NCI-H1436 (cell line): Measurements from ENCODE around the gene AP2A2.
A peak's percentile ranks its signal among the peaks of the same experiment; 100 is the strongest.

Source experiments
- DNase-seq: peaks from one replicate; lab custom pipeline; 2025; lab: John Stamatoyannopoulos, UW

AP2A2 gene

DNA sequence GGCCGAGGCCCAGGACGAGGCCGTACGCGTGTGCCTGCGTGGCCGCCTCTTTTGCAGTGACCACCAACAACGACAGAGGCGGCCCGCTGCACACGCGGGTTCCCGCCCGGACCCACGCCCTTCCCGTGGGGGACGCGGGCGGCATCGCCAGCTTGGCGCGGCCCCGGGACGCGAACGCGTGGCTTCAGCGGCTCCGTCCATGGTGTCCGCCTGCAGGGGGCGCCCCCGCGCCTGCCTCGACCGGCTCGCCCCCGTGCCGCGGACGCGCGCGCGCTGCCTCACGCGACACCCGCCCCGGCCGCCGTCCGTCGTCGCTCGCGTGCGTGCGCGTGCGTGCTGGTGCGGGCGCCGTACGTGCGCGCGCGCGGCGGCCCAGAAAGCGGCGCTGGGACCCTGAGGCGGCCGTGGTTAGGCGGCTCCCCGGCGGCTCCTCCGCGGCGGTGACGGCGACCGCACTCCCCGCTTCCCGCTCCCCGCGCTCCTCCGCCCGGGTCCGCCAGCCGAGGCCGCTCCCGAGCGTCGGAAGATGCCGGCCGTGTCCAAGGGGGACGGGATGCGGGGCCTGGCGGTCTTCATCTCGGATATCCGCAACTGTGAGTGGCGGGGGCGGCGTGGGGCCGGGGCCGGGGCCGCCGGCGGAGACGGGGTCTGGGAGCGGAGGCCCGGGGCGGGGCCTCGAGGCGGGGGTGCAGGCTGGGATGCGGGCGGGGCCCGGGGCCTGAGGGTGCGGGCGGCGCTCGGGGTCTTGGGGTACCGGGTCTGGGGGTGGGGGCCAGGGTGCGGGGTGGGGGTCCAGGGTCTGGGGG lies at the start of gene AP2A2:
AP2A2 (plus strand) TSS at position 375 of the 806 bp plus-strand sequence; CDS start at position 527, 152 bp downstream.
- DNase-seq = peak; percentile 81

DNA sequence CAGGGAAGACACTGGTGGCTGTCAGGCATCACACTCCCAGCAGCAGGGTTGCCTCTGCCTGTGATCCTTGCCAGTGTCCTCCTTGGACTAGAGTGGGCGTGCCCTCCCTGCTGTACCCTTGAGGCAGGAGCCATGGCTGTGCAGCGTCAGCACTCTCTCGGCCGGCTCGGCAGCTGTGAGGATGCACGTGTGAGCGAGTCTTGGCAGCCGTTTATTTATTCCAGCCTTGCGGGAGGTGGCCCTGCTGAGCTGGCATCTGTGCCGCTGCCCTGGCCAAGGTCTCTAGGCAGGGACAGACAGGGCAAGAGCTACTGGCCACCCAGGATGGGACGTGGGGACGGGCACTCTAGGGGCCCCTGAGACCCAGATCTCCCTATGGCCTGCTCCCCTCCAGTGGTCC lies 49.1 kb upstream of the AP2A2 start:
- DNase-seq = no peak

DNA sequence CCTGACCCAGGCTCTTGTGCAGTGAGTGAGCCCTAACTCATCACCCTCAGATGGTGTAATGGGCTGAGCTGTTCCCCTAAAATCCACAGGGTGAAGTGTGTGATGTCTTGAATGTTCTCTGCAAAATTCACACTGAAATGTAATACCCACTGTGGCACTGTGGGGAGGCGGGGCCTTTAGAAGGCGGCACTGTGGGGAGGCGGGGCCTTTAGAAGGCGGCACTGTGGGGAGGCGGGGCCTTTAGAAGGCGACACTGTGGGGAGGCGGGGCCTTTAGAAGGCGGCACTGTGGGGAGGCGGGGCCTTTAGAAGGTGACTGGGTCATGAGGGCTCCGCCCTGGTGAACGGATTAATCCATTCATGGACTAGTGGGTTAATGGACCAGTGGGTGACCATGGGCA lies 48.1 kb upstream of the AP2A2 start:
- no peak for DNase-seq

DNA sequence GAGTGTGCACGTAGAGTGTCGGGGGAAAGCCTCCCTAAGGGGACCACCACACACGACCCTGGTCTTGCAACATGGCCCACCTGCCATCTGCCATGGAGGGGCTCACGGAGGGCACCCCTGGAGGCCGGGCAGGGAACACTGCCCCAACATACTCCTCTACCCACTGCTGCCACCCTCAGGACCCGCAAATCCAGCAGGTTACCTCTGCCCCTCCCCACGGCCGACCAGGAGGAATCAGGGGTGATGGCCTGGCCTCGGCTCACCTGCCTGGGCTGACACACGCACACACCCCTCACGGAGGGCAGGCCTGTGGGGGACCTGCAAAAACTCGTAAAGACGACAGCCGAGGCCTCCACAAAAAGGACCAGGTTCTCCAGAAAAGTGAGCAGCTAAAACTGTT lies 45.2 kb upstream of the AP2A2 start:
- no peak for DNase-seq

DNA sequence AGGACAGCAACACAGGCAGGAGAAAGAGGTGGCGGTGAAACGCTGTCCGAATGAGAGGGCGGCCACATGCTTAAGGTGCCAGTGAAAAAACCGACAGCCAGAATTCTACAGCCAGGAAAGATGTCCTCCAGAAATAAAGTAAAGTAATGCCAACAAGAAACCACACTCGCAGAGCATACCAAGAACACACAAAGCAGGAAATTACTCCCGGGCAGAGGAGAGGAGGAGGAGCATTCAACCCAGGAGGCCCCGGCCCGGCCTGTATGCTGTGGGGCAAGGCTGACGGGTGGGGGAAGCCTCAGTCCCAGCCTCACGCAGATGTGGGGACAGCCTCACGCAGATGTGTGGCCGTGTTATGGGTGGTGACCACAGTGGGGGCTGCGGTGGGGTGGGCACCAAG lies 43.1 kb upstream of the AP2A2 start:
- DNase-seq = no peak

DNA sequence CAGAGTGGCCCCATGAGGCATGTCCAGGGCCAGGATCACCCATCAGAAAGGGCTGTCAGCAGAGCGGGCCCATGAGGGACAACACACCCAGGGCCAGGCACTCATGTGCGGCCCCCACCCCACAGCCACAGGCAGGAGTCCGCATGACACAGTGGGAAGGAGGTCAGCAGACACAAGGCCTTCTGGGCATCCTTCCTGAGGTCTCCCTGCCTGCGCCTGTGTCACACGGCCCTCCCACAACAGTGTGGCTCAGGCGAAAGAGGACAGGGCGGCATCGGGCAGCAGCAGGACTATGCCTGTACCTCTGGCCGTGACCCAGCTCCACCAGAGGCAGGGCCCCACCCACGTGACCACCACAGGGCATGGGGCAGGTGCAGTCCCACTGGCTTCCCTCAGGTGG lies 42.1 kb upstream of the AP2A2 start:
- no peak for DNase-seq

DNA sequence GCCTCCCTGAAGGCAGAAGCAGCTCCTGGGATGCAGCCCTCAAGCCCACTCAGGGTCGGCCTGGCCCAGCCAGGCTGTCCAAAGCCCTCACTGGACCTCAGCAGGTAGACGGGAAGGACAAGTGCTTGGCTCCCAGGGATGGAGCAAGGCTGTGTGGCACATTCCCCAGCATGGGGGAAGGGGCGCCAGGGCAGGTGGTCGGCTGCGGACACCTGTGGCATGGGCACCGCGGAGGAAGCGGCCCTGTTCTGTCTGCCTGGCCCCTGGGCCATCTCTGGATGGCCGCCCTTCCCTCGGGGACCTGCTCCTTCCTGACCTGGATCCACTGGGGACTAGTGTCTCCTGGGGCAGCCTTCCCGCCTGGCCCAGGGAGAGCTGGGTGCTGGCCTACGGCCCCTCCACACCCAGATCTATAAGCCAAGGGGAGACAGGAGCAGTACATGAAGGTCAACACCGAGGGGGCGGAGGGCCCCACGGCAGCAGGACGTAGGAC lies 41.0 kb upstream of the AP2A2 start:
- DNase-seq = no peak

DNA sequence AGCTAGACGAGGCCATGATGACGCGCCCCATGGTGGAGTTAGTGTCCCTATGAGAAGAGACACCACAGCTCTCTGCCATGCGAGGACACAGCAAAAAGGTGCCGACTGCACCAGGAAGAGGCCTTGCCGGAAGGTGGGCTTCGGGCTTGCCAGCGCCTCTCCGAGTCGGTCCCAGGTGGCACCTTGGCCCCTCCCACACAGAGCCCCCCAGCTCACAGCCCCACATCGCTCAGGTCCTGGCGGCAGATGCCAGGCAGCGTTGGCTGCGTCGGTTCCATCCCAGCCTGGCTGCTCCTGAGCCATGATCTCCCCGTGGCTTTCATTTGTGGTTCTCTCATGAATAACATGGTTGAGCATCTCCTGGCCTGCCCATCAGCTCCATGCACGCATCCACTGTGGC lies 39.1 kb upstream of the AP2A2 start:
- DNase-seq = no peak

DNA sequence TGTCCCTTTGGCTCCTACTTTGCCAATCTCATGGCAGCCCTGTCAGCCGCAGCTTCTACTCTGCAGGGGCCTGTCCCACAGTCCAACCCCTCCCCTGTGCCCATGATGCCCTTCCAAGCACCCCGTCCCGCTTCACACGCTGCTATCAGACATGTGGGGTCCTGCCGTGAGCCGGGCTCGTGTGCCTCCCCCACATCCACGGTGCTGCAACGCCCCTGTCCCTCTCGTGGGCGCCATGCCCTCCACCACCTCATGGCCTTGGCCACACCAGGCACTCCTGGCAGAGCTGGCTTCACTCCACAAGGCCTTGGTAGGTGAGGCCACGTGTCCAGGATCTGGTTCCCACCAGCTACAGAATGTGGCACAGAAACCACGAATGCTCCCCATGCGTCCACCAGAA lies 38.1 kb upstream of the AP2A2 start:
- no peak for DNase-seq

DNA sequence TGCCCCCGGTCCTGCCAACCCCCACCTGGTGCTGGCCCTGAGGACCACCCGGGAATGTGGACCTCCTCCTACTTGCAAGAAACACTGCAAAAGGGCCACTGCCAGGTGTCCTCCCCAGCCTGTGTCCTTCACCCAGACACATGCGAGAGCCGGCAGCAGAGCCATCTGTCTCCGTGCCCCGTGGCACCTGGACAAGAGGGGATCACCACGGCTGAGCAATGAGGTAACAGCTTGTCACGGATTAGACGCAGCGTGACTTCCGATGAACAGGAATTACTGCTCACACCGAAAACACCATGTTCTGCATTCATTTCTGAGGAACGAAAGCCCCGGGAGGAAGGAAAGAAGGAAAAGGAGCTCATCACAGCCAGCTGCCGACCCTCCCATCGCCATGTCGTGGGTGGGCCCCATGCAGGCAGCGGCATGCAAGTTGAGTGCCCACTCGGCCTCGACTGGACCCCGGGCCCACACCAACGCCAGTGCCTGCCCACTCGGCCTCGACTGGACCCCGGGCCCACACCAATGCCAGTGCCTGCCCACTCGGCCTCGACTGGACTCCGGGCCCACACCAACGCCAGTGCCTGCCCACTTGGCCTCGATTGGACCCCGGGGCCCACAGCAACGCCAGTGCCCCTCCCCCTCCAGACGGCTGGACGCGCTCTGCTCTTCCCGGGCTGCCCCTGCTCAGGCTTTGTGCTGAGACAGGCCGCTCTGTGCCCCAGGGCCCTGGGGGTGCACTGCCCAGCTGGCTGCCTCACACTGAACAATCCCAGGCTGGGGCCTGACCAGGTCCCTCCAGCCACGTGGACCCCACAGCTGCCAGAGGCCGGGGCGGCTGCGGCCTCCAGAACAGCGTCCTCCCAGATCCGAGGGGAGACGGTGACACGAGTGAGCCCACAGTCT lies 37.1 kb upstream of the AP2A2 start:
- DNase-seq = no peak

DNA sequence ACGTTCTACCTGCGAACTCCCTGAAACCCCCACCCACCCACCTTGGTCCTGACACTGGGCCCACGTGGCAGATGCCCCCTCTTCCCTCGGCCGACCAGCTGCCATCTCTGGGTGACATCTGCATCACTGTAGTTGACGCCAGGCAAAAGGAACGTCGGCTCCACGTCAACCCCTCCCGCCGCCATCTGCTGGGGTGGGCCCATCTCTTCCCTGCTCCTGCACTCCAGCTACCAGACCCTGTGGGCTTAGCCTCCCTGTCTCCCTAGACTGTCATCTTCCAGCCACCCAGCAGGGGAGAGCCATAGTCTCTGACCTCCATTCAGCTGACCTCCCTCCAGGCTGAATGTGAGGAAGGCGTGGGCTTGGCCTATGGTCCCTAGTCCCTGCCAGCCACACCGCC lies 36.4 kb upstream of the AP2A2 start:
- DNase-seq = no peak

DNA sequence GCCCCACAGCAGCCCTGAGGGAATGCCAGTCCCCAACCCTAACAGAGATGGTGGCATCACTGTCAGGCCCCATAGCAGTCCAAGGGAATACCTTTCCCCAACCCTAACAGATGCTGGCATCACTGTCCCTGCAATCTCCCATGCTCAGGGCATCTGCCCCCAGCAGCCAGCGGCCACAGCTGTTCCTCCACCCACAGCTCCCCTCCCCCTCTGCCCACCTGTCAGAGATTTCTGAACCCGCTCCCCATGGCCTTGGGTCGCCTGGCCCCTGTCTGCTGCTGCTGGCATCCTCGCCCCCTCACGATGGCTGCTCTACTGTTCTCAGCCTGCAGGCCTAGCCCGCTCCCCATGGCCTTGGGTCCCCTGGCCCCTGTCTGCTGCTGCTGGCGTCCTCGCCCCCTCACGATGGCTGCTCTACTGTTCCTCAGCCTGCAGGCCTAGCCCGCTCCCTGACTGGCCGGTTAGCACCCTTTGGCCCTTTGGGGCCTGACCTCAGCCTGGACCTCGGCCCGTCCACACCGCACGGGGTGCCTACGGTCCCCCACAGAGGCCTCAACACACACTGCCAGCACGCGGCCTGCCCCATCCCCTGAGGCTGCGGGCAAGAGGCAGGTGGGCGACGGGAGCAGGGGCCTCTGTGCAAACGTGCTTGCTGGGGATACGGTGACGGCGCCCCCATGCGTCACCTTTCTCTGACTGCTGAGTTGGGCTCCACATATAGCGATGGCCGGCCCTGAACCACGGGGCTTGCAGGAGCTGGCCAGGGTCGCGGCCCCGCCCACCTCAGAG lies 35.8 kb upstream of the AP2A2 start:
- no peak for DNase-seq

DNA sequence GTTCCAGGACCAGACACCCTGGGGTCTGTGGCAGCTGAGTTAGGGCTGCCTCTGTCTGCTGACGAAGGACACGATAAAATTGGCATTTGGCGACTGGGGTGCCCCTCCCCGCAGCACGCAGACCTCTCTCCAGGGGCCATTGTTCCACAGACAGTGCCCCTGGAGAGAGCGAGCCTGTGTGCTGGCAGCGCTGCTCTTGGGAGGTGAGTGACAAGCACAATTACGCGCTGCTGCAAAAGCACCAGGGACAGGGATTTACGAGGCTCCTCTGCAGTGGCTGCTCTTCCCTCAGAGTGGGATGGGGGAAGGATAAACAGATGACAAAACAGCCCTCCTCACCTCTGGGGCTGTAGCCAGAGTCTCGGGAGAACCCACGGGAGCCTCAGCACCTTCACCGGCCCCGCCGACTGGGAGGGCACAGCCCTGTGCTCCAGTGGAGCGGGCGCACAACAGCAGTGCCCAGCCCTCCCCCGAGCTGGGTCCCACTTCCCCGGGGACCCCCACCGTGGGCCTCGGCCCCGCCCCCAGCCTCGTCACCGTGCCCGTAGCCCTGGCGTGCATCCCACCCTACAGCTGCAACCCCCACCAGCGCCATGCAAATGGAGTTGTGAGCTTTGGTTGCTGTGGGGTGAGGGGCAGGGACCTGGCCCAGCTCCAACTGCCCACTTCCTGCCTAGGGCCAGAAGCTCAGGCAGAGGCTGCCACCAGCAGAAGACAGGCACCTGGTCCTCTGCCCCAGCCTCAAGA lies 34.7 kb upstream of the AP2A2 start:
- peak; percentile 65 for DNase-seq

DNA sequence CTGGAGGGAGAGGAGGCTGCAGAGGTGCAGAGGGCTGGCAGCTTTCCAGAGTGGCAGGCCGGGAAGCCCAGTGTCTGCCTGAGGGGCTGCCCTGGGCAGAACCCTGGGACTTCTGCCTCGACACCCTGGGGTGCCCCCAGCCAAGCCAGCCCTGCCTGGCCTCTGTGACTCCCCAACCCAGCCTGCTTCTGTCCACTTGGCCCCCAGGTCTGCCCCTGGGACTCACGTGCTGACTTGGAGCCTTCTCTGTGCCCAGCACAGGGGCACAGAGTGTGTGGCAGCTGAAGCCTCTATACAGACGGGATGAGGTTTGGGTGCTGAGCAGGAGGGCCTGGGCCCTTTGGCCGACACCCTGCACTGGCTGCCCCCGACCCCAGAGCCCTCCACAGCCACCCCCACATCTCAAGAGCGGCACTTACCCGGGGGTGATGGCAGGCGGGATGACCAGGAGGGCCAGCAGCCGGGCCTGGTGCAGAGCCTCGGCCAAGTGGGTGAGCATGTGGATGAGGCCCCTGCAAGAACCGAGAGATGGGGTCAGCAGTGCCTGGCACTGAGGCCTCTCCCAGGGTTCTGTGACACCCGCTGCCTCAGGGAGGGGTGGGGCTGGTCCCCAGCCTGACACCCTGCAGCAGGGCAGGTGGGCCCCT lies 32.5 kb upstream of the AP2A2 start:
- no peak for DNase-seq

DNA sequence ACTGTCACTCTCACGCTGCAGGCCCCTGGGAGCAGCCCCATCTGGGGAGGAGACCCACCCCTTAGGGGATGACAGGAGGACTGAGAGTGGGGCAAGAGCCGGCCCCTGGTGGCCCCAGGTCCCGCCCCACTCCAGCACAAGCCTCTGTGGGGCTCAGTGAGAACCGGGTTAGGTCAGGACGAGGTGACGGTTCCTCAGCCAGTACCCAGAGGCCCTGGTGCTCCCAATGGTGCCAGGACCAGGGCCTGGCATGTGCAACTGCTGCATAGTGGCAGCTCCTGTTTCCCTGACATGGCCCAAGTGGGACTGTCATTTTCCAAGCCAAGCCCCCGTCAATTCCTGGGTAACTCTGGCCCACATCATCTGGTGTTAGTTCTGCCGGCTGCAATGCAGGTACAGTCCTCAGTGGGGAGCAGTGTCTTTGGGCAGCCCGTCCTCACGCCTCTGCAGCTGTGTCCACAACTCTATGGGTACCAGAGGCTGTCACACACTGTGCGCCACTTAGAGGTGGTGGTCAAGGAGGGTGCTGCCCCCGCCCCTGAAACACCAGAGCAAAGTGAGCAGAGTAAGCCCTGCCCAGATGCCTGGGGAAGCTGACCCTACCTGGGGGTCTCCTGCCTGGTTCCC lies 31.0 kb upstream of the AP2A2 start:
- no peak for DNase-seq

DNA sequence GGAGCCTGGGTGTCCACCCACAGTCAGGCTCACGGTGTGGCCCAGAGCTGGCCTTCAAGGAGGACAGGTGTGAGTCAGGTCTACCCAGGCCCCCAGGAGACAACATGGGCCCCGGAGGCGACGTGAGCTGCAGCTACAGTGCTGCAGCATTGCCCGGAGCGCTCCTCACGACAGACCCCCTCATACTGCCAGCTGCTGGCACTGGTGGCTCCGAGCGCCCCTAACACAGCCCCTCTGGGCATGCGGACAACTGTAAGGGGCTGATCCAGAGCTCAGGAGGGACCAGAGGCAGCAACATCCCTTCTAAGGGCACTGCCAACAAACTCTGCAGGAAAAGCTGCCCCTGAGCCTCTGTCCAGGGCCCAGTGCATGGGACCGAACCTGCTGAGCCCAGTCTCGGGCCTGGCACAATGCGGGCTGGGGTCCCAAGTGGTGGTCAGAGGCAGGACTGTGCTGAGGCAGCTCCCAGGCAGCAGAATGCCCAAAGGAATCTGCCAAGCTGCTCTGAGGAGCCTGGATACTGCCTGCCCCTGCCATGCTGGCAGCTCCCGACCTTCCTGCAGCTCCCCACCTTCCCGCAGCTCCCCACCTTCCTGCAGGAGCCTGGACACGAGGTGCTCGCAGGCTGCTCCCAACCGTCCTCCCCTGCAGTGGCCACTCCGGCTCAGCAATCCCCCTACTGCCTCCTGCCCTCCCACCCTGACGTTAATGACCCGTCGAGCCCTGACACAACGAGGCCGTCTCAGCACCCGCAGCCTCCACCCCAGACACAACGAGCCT lies 30.1 kb upstream of the AP2A2 start:
- no peak for DNase-seq

DNA sequence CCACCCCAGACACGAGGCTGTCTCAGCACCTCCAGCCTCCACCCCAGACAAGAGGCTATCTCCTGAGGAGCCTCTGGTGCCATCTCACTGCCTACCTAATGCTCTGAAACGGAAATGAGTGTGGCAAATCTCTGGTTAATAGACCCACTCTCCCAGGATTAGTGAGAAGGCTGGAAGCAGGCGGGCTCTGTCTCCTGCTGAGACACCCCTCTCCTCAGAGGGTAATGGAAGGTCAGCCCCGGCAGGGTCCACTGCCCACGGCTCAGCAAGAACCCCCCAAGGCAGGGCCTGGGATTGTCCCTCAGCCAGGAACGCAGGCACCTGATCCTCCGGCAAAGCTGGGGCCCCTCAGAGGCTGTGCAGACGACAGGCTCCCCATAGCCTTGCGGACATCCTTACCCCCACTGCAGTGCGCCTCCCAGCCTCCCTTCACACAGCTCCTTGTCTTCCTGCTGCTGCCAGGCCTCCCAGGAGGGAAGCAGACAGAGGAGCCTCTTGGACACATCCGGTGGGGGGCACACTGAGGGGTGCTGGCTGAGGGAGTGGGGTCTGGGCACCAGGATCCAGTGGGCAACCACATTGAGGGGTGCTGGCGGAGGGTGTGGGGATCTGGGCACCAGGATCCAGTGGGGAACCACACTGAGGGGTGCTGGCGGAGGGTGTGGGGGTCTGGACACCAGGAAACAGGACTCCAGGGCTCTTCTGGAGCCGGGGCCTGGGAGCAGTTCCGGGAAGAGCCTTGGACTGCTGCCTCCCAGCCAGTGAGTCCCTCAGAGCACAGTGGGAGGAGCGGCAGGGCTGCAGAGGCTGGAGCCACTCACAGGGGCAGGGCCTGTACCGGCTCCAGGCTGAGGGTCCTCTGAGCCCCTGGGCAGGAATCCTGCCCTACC lies 28.2 kb upstream of the AP2A2 start:
- DNase-seq = no peak

DNA sequence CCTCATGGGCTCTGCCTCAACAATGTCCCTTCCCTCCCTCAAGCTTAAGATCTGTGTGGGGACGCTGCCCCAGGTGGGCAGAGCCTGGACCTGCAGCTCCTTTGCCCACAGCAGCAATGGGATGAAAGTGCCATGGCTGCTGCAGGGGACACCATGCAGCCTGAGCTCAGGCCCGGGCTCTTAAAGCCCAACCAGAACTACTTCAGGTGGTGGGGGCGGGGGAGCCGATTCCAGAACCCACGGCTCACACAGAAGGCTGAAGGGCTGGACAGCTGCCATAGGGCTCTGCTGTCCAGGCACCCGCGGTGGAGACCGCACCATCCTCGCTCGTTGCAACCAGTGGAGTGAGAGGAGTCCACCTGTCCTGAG lies 27.5 kb upstream of the AP2A2 start:
- DNase-seq = no peak
